Neural progenitor cell (in vitro differentiated cells): ENCODE results near the gene INSYN1. TPM values are rescaled to one million over a fixed set of nuclear protein-coding genes. Genes with fewer than 3 reads are reported as not detected.
A peak's percentile ranks its signal among the peaks of the same experiment; 100 is the strongest.

Experiments used
- DNase-seq: peaks from one replicate; pipeline ENCODE4 v3.0.0-alpha.2; 2016; ENCODE audit warnings: low spot score
- H2AFZ ChIP-seq: fragments of 200-600 bp; sonication (generic); replicated peaks from 2 replicates; pipeline ENCODE4 v1.6.1; 2016; ENCODE audit warnings: antibody characterized with exemption
- H3F3A ChIP-seq: fragments of 200-600 bp; sonication (generic); 2 replicates; pipeline ENCODE4 v1.6.1; 2016; ENCODE audit warnings: antibody characterized with exemption, low read depth
- H3K27ac ChIP-seq: fragments of 200-600 bp; sonication (generic); 2 replicates; pipeline ENCODE4 v1.5.1; 2016; ENCODE audit warnings: mild to moderate bottlenecking
- H3K27me3 ChIP-seq: fragments of 200-600 bp; sonication (generic); 2 replicates; pipeline ENCODE4 v1.6.1; 2016; ENCODE audit warnings: mild to moderate bottlenecking, moderate library complexity
- H3K36me3 ChIP-seq: fragments of 200-600 bp; sonication (generic); 2 replicates; pipeline ENCODE4 v1.5.1; 2016
- H3K4me1 ChIP-seq: fragments of 200-600 bp; sonication (generic); 2 replicates; pipeline ENCODE4 v1.6.1; 2016; ENCODE audit warnings: mixed run types
- H3K4me2 ChIP-seq: fragments of 200-600 bp; sonication (generic); 2 replicates; pipeline ENCODE4 v1.6.1; 2016
- H3K4me3 ChIP-seq: fragments of 200-600 bp; sonication (generic); 2 replicates; pipeline ENCODE4 v1.5.1; 2016
- H3K79me2 ChIP-seq: fragments of 200-600 bp; sonication (generic); 2 replicates; pipeline ENCODE4 v1.6.1; 2016; ENCODE audit warnings: low read depth
- H3K9ac ChIP-seq: fragments of 200-600 bp; sonication (generic); 2 replicates; pipeline ENCODE4 v1.6.1; 2016
- H3K9me3 ChIP-seq: fragments of 200-600 bp; sonication (generic); 2 replicates; pipeline ENCODE4 v1.5.1; 2016; ENCODE audit warnings: low read depth
- H4K20me1 ChIP-seq: fragments of 200-600 bp; sonication (generic); 2 replicates; pipeline ENCODE4 v1.6.1; 2016; ENCODE audit warnings: low read depth
- H3K27ac Mint-ChIP-seq: 3 replicates; pipeline ENCODE4 v1.8.0; 2021; ENCODE audit warnings: mixed read lengths
- H3K27me3 Mint-ChIP-seq: 2 replicates; pipeline ENCODE4 v1.8.0; 2022; ENCODE audit warnings: low read depth, mild to moderate bottlenecking, inconsistent platforms, moderate library complexity, mixed read lengths; ENCODE audit not compliant: insufficient read depth
- H3K36me3 Mint-ChIP-seq: 3 replicates; pipeline ENCODE4 v1.8.0; 2021; ENCODE audit warnings: mixed read lengths
- H3K4me1 Mint-ChIP-seq: 3 replicates; pipeline ENCODE4 v1.8.0; 2021; ENCODE audit warnings: mixed read lengths
- H3K4me3 Mint-ChIP-seq: 3 replicates; pipeline ENCODE4 v1.8.0; 2021; ENCODE audit warnings: mild to moderate bottlenecking, moderate library complexity, mixed read lengths
- H3K9me3 Mint-ChIP-seq: 3 replicates; pipeline ENCODE4 v1.8.0; 2020; ENCODE audit warnings: mixed read lengths
- CTCF ChIP-seq: fragments of 200-600 bp; sonication (generic); IDR thresholded peaks from 2 replicates; pipeline ENCODE4 v1.5.1; 2017; ENCODE audit warnings: antibody characterized with exemption, mild to moderate bottlenecking
- EZH2 ChIP-seq: fragments of 200-600 bp; sonication (generic); IDR thresholded peaks from 2 replicates; pipeline ENCODE4 v1.6.1; 2017; ENCODE audit warnings: antibody characterized with exemption, mild to moderate bottlenecking, moderate library complexity
- EZH2phosphoT487 ChIP-seq: fragments of 200-600 bp; sonication (generic); IDR thresholded peaks from 2 replicates; pipeline ENCODE4 v1.6.1; 2017; ENCODE audit warnings: antibody characterized with exemption
- total RNA-seq: library from RNA; depleted of rRNA; stranded (reverse); fragments of >200 nt; gene quantifications from 2 replicates; pipeline ENCODE4 v1.2.3, GENCODE V29; 2015; ENCODE audit warnings: low replicate concordance

The INSYN1 gene
- total RNA-seq, 1 donor from 2014 or later: 0.17 TPM

- Mint-ChIP-seq H3K9me3 (no peaks in the 10 kb centered on the region), H3K4me3 (no peak overlapping the region), H3K4me1 (peaks cover 24% of the 10 kb centered on the region), H3K36me3 (no peaks in the 10 kb centered on the region), H3K27ac (peak overlapping the region; percentile 46), H3K27me3 (peaks cover 2% of the 10 kb centered on the region)
- Histone ChIP-seq H3K9ac (no peak overlapping the region), H4K20me1 (no peaks in the 10 kb centered on the region), H3K27me3 (no peaks in the 10 kb centered on the region), H3K4me1 (no peaks in the 10 kb centered on the region), H3K36me3 (no peaks in the 10 kb centered on the region), H3K79me2 (no peaks in the 10 kb centered on the region), H3F3A (peaks cover 5% of the 10 kb centered on the region), H2AFZ (no peak overlapping the region), H3K4me2 (no peak overlapping the region), H3K27ac (no peak overlapping the region), H3K4me3 (no peak overlapping the region), H3K9me3 (no peaks in the 10 kb centered on the region)
- TF ChIP-seq EZH2phosphoT487: no peak
- TF ChIP-seq EZH2: no peak
- no peak for TF ChIP-seq CTCF
- DNase-seq: no peak
These were observed 30.7 kb downstream of the INSYN1 start for GRCh38 chr15:73722425-73722824.

GRCh38 chr15:73718694-73719093 is 34.5 kb downstream of the INSYN1 start:
- H3K9me3 Mint-ChIP-seq: no peaks in the 10 kb centered on the region
- no peaks in the 10 kb centered on the region for H3K4me1 ChIP-seq
- no peaks in the 10 kb centered on the region for H3K27me3 ChIP-seq
- TF ChIP-seq EZH2: no peak
- TF ChIP-seq CTCF: no peak
- TF ChIP-seq EZH2phosphoT487: no peak
- peaks cover 2% of the 10 kb centered on the region for H3K27me3 Mint-ChIP-seq
- no peak overlapping the region for H3K4me2 ChIP-seq
- peaks cover 14% of the 10 kb centered on the region for H3K4me1 Mint-ChIP-seq
- H3K9me3 ChIP-seq: no peaks in the 10 kb centered on the region
- H4K20me1 ChIP-seq: no peaks in the 10 kb centered on the region
- H3K79me2 ChIP-seq: no peaks in the 10 kb centered on the region
- H3K27ac Mint-ChIP-seq: no peak overlapping the region
- H3K4me3 Mint-ChIP-seq: no peak overlapping the region
- no peaks in the 10 kb centered on the region for H3K36me3 ChIP-seq
- DNase-seq: no peak
- H2AFZ ChIP-seq: no peak overlapping the region
- no peak overlapping the region for H3K9ac ChIP-seq
- no peak overlapping the region for H3K4me3 ChIP-seq
- H3K36me3 Mint-ChIP-seq: peaks cover 2% of the 10 kb centered on the region
- H3F3A ChIP-seq: peaks cover 5% of the 10 kb centered on the region
- H3K27ac ChIP-seq: no peak overlapping the region

- H3K36me3 ChIP-seq: no peaks in the 10 kb centered on the region
- peaks cover 5% of the 10 kb centered on the region for H3F3A ChIP-seq
- H3K27me3 Mint-ChIP-seq: peaks cover 2% of the 10 kb centered on the region
- H3K4me3 Mint-ChIP-seq: no peak overlapping the region
- H3K27ac ChIP-seq: no peak overlapping the region
- H3K79me2 ChIP-seq: no peaks in the 10 kb centered on the region
- H3K36me3 Mint-ChIP-seq: peaks cover 8% of the 10 kb centered on the region
- no peak overlapping the region for H3K9ac ChIP-seq
- H2AFZ ChIP-seq: no peak overlapping the region
- H3K9me3 ChIP-seq: no peaks in the 10 kb centered on the region
- no peaks in the 10 kb centered on the region for H3K27me3 ChIP-seq
- H3K4me1 ChIP-seq: no peaks in the 10 kb centered on the region
- H3K4me2 ChIP-seq: no peak overlapping the region
- no peaks in the 10 kb centered on the region for H4K20me1 ChIP-seq
- TF ChIP-seq CTCF (peak; percentile 38), EZH2phosphoT487 (no peak), EZH2 (no peak)
- H3K9me3 Mint-ChIP-seq: no peaks in the 10 kb centered on the region
- no peak overlapping the region for H3K27ac Mint-ChIP-seq
- no peak for DNase-seq
- H3K4me1 Mint-ChIP-seq: peaks cover 6% of the 10 kb centered on the region
- no peak overlapping the region for H3K4me3 ChIP-seq
These were observed 35.3 kb downstream of the INSYN1 start for GRCh38 chr15:73717802-73718201.

- Mint-ChIP-seq H3K9me3 (no peaks in the 10 kb centered on the region), H3K27me3 (peaks cover 2% of the 10 kb centered on the region), H3K4me1 (peaks cover 5% of the 10 kb centered on the region), H3K4me3 (no peak overlapping the region), H3K27ac (no peak overlapping the region), H3K36me3 (peaks cover 9% of the 10 kb centered on the region)
- no peaks in the 10 kb centered on the region for H3K27me3 ChIP-seq
- no peak overlapping the region for H3K4me3 ChIP-seq
- no peak for TF ChIP-seq EZH2phosphoT487
- TF ChIP-seq EZH2: no peak
- TF ChIP-seq CTCF: no peak
- peaks cover 5% of the 10 kb centered on the region for H3F3A ChIP-seq
- no peaks in the 10 kb centered on the region for H3K79me2 ChIP-seq
- no peaks in the 10 kb centered on the region for H3K9me3 ChIP-seq
- no peak overlapping the region for H3K4me2 ChIP-seq
- no peak overlapping the region for H3K27ac ChIP-seq
- H2AFZ ChIP-seq: no peak overlapping the region
- no peaks in the 10 kb centered on the region for H3K4me1 ChIP-seq
- H3K9ac ChIP-seq: no peak overlapping the region
- no peaks in the 10 kb centered on the region for H3K36me3 ChIP-seq
- DNase-seq: no peak
- no peaks in the 10 kb centered on the region for H4K20me1 ChIP-seq
These were observed 35.9 kb downstream of the INSYN1 start for GRCh38 chr15:73717206-73717605.
